ENCODE measurements around the gene SEMA6B.

DNA sequence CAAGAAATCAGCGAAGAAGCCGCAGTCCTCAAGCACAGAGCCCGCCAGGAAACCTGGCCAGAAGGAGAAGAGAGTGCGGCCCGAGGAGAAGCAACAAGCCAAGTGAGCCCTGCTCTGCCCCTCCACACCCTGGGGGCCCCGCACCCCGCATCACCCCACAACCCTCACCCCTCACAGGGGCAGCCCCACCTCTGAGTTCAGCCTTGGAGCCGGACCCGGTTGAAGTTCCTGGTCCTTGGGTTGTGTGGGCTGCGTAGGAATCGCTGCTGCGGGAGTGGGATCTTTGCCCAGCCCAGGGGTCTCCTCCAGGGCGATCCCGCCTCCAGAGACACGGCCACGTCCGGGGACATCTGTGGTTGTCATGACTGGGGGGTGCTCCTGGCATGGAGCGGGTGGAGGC lies 63.2 kb downstream of the SEMA6B start:
- TF ChIP-seq POLR2A (IDR thresholded peaks at IDR 0.05; ENCODE audit: low read depth, low read length) (no peak), POLR2AphosphoS5 (IDR thresholded peaks at IDR 0.05; ENCODE audit: low read depth, low read length) (no peak), TAF1 (IDR thresholded peaks at IDR 0.05; ENCODE audit: low read depth, low read length) (no peak), SPI1 (IDR thresholded peaks at IDR 0.05; ENCODE audit: low read depth, low read length) (no peak)
